GM21786 (cell line): ENCODE data around the gene TAF3.
"Not testable (repeated sequence)": the region's sequence is repeated elsewhere in the genome, so short reads cannot be mapped to it uniquely, and the experiment has no call there.

Experiments used
- ATAC-seq: cut with Tn5 transposase; IDR thresholded peaks from one replicate; pipeline ENCODE4 v1.9.1; 2021; ENCODE audit not compliant: unreplicated experiment

Gene TAF3

DNA sequence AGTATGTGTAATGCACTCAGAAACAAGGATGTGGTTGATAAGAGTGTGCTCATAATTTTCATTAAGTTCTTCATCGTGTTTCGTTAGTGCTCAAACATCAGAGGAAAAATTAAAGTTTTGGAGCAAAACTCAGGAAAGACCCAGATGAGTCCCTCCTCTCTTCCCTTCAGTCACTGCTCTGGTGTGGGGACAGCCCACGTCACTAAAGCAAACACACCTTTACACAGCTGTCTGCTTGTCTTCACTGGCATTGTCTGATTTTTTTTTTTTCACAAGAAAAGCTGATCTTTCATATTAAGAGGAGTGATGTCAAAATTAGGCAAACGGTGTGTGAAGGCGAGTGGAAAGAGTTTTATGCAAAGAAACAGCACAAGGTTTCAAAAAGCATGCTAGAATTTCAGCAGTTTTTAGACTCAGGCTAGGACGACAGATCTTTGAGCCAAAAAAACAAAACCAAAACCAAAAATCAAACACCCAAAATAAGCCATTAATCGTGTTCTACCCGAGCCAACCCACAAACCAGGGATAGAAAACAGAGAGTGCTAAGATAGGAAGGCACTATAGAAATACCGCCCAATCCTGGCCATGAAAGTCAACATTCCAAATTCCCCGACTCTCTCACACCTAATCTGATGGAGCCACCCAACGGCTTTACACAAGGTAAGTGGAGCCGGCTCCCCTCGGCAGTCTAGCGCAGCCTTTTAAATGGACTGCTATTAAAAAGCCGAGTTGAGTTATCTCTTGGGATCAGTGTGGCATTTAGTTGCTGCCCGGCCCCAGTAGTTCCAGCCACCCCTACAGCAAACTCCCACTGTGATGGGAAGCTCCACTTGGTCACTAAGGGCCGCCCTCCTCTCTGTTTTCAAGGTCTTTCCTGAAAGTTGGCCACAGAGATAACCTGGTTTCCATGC, 208.3 kb downstream of the TAF3 start:
- no peak for ATAC-seq

DNA sequence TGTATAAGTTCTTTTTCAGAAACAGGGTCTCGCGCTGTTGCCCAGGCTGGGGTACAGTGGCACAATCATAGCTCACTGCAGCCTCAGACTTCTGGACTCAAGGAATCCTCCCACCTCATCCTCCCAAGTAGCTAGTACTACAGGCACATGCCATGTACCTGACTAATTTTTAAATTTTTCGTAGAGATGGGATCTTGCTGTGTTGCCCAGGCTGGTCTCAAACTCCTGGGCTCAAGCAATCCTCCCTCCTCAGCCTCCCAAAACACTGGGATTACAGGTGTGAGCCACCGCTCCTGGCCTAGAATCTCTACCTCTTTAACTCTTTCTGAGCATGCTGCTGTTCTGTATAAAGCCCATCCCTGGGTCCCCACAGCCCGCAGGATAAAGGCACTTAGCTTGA, 212.9 kb downstream of the TAF3 start:
- ATAC-seq, result not testable (repeated sequence)

DNA sequence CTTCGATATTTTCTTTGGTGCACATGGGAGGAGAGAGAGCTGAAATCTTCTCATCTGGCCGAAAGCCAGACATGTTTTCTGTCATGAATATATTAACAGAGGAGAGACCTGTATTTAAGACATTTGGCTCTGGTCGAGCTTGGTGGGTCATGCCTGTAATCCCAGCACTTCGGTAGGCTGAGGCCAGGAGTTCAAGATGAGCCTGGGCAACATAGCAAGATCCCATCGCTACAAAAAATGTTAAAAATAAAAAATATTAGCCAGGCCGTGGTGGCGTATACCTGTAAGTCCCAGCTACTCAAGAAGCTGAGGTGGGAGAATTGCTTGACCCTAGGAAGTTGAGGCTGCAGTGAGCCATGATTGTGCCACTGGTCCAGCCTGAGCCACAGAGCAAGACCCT, 214.3 kb downstream of the TAF3 start:
- ATAC-seq, result no peak

DNA sequence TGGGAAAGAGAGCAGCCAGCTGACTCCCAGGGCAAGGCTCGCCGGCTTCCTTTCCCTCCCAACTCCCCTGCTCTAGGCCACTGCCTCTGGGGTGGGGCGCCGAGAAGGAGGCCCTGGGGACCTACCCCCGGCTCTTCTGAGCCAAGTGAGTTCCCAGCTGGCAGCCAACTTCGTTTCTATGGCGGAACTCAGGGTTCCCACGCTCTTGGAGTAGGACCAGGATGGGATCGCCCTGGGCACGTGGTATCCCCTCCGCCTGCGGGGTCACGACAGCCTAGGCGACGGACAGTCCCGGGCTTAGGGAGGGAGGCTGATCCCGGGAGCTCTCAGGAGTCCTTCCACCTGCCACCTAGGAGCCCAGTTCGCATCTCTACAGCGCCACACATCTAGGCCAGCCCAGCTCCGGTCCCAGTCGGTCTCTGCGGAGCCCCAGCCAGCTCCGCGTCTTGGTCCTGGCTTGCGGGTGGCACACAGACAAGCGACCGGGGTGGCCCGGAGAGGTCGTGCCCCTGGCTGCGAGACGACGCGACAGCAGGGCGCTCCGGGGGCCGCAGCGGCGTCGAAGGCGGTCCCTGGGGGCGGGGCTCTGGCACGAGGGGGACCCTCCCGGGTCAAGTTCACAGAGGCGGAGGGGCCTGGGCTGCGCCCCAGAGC, 215.6 kb downstream of the TAF3 start:
- ATAC-seq, result no peak

DNA sequence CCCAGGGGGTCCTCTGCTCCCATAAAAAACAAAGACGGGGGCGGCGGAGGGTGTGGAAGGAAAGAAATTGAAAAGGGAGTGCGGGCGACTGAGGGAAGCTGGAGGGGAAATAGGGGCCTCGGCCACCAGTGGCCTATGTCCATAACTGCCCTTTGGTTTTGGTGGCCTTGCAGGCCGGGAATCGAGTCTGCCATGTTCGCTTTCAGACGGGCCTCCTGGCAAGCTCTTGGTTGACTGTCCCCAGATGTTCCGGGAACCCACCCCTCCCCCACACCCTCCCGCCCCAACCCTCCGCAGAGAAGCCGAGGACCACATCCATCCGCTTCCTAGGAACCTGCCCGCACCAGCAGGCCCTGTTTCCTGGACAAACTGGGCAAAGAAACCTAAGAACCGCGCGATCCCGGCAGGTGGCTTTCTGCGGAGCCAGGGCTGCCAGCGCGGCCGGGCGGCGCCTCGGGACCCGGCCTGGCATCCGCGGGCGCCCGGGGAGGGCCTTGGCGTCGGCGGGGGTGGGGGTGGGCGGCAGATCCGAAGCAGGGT, 216.2 kb downstream of the TAF3 start:
- ATAC-seq, result no peak

DNA sequence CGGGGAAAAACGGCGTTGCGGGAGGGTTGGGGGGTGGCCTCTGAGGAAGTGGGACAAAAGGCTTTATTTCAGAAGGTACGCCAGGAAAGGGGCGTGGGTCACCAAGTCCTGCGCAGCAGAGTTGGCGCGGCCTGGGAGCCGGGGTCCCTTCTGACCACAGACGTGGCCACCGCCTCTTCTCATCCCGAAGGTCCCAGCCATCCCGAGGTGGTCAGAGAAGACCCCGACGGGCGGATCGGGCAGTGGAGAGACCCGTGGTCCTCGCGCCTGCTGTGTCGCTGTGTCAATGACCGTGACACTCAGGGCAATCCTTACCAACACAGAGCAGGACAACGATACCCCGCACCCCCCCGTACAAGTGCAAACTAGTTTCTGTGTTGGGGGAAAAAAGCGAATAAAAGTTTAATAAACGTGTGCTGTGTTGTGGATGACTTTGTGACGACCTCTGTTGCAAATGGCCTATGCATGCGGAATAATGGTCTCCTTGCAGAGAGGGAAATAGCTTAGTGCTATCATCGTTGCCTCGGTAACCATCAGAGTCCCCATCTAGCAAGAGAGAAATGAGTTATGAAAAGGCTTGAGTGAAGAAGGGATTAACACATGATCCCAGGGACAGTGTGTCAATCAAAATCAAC, 216.8 kb downstream of the TAF3 start:
- ATAC-seq, result no peak

DNA sequence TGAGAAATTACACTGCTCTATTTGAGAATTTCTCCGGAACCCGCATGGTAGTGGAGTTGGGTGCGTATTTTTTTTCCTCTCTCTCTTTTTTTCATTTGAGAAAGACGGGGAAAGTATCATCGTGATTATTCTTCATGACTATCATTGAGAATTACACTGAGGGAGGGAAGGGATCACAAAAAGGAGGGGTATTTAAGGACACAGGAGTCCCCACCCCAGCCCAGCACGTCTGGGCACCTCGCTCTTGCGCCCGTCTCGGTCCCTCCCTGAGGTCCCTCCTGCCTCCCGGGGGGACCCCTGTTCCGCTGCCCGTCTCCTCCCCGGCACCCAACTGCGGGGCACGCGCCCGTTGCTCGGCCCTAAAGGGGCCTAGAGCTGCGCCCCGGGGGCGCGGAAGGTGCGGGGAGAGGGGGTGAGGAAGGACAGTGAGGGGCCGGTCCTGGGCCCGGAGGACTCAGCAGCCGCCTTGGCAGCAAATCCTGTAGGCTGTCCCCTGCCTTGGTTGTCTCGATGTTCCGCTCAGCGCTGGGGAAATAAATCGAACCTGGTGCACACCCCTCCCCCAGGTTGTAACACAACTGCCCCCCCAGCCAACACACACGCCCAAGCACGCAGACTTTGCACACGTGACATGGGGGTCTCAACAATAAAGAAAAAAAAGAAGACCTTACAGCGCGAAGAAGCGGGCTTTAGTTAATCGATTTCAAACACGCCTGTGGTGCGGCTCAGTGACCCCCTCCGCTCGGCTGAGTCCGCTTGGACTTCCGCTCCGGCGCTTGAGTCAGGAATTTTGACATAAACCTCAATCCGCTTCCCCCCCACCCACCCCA, 217.6 kb downstream of the TAF3 start:
- ATAC-seq, result no peak

DNA sequence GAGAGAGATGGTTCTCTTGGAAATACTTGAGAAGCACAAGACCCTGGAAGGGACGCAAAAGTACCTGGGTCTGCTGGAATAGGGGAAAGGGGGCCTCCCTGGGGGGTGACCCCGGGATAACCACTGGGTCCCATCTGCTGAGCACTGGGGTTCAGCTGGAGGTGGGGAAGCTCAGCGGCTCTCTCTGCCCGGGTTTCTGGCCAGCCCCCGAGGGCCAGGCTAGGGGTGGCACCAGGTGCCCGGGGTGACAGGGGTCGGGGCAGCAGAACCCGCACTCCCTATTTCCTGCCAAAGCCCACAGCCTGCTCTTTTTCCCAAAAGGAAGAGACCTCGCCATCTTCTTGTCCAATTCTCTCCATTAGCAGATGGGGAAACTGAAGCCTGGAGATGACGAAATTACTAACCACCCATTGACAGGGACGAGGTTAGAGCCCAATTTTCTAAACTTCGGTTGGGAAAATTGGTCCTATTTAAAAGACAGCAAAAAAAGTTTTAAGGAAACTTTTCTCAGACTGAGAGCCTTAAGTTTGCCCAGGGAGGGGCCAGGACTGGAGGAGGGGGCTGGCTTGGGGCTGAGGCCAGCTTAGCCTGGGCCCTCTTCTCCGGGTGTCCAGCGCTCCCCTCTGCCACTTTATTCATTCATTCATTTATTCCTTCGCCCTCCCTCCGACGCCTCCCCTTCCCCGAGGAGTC, 218.3 kb downstream of the TAF3 start:
- no peak for ATAC-seq

DNA sequence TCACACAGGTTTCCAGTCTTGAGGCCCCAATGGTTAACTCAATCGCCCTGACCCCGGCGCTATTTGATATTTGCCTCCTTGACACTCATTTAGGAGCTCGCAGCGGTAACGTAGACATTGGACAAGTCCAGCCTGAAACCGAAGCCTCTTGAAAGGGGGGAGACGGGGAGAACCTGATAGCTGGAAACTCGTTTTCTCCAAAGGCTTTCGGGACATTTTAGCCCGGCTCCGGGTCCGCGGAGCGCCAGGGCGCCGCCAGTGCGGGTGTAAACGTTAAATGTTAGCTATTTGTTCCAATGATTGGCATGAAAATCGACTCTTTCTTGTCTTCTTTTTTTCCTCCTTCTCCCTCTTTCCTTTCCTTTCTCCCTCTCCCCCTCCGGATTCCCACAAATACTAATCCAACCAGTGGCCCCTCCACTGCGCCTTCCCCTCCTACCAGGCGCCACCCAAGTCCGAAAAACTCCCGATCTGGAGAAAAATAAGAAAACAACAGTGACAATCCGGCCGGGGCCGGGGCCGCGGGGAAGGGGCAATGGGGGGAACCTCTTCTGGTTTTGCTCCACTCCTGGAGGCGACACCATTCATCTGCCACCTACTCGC, 219.0 kb downstream of the TAF3 start:
- ATAC-seq, result no peak

DNA sequence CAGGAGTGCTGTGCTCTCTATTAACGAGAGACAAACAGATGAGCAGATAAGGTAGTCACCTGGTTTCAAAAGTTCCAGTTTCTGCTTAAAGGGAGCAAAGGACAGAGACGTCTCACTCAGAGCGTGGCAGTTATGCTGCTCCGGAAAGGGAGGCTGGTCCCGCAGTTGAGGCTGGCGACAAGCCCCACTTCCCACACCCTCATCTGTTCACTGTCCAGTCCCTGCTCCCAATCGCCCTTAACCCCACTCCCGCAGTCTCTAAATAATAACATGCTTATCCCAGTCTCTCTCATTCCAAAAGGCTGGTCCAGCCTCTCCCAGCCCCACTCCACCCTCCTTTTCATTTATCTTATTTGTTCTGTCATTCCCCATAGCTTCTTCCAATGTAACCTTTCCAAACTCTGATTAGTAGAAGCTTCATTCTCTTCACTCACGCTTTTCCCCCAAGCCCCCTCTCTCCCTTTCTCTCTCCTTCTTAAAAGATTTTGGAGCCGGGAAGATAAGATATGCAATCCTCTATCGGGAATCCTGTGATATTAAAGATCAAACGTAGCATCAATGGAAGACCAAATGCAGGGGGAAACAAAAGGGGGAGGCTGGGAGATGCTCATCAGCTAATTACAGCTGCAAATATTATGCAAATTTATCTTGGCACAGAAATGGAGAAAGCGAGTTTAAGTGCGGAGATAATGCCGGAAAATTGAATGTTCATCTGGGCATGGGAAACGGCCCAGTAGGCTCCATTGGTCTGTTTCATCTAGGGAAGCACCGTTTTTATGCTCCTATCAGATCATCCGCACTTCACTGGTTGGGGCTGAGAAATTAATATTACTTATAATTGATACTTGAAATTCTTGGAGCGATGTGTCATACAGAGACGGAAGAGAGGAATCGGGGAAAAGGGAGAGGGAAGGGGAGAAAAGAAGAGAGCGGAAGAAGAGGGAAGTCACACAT, 219.9 kb downstream of the TAF3 start:
- ATAC-seq, result no peak

DNA sequence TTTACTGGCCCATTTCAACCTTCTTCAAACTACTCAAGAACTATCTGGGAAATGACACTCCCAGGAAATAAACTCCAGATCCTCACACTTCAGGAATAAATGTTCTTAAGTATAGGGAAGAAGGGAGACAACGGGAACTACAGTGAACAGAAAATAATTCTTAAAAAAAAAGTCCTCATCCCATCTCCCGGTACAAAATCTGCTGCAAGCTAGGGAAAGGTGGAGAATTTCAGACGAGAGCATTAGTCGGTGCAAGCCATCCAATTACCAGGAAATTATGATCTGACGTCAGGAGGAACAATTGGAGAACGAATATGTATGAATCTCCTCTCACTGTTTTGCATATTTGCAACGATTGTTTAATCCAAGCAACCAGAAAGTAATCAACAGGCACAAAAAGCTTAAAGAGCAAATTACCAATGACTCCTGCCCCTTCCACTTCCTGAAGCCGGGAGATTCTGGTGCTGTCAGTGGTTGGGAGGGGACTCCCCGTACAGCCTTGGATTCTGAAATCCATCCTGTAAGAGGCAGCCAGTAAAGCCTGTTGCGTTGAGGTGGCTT, 221.1 kb downstream of the TAF3 start:
- no peak for ATAC-seq

DNA sequence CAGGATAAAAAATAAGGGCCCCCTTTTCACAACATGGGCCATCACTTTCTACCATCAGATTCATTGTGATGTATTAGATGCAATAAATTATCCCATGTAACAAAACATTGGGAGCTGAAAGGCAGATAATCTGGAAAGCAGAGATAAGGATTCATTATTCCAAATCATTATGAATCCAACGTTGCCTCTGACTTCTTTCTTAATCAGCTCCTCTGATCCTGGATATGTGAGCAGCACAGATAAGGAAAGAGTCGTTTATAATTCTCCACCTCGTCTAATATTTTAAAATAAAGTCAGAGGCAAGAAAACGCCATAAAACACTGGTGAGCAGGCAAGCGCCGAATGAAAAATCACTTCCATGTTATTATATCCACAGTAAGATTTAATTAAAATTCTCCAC, 222.3 kb downstream of the TAF3 start:
- ATAC-seq, result no peak

DNA sequence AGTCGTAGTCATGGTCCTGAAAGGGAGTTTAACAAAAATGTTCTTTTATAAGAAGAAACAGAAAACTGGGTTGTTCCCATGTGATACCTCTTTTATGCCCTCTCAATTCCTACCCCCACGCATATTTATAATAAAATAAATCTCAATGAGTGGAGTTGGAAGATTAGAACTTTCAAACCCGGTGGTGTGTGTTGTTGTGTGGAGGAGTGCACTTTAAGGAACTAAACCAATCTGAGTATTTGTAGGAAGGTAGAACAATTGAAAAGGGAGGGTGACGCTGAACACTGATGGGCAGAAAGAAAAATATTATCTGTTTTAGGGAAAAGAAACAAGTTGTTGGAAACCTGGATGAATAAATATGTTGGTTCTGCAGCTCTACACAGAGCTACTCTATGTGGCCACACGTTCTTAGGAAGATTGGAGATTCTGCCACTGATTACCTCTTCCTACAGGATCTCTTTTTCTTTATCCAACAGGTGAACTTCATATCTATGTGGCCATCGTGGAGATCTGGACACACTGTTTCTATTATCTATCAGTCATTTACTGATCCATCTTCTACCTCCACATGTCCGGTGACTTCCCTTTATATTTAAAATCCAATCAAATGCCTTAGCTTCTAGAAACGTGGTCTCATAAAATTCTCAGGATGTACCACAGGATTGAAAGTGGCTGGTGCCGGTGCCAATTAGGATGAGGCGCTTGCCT, 223.1 kb downstream of the TAF3 start:
- ATAC-seq, result no peak

DNA sequence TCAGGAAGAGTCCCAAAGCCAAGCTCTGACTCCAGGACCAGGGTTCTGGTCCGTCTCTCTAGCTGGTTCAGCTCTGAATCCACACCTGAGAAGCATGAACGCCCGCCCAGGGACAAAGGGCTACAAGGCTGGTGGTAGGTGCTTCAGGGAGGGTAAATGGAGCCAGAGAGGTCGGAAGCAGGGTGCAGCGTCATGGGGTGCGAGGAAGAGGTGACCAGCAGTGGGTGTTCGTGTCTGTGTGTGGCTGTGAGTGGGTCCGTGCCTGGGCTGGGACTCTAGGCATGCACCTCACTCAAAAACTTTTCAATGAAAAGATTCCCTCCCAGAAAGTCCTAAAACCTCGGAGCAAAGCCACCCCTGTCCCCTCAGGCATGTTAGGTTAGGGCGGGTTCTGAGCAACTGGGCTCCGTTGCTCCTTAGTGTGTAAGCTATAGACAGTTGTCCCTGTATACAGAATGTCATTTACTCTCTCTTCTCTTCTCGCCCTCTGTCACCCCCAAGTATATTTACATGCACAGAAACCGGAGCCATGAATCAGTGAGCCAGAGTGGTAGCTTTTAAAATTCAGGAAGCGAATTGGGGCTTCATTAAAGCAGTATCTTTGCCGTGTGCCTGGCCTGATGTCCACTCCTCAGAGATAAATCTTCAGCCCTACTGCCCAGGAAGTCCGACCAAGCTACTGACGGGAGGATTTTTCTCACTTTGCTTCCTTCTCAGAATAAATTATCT, 223.9 kb downstream of the TAF3 start:
- no peak for ATAC-seq

DNA sequence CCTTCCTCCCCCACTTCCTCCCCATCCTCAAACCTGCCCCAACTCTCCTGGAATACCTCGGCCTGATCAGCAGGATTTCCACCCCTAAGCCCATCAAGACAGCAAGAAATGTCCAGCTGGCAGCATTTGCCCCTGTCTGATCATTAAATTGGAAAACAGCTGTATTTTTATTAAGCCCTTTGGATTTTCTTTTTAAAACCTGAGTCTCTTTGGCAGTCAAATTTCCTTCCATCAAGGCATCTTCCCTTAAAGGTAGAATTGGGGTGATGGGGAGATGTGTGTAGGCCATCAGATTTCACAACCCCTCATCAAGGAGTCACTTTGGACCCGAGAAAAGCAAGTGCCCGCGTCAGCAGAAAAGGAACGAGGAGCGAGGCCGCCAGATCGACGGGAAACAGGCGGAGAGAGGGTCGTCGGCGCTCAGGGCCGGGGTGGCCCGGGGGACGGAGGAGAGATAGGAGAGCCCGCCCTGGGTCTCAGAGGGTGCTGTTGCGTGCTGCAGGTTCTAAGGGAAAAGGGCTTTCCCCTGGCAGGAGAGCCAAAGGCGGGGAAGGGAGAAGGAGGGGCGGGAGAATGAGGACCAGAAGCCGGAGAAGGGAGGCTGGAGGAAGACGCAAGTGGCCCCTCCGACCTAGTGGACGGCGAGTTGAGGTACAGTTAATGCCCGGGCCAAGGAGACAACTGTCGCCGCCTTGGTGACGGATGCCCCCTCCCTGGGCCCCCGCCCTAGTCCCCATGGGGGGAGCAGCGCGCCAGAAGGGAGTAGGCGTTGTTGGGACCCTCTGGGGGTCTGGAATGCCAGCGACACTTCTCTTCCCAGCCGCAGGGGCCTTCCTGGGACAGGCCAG, 224.6 kb downstream of the TAF3 start:
- no peak for ATAC-seq
